Measurements from ENCODE around the gene SETD2. TPM values are rescaled to one million over a fixed set of nuclear protein-coding genes. Genes with fewer than 3 reads are reported as not detected.

The SETD2 gene
- total RNA-seq, 1 experiment from 2014 or later = 47.6 TPM

- TF ChIP-seq CTCF (IDR thresholded peaks at IDR 0.05; ENCODE audit: insufficient read depth in 1 of 2, low read depth in 1 of 2, low read length in 1 of 2, severe bottlenecking in 1 of 2, unreplicated experiment in 1 of 2) = no peak
- ChIA-PET POLR2A (no interaction called here), CTCF (no interaction called here)
- no peak for DNase-seq
- Histone ChIP-seq H3K4me1 (no peaks in the 10 kb centered on the region), H3K36me3 (ENCODE audit: control insufficient read depth, insufficient read depth, low read length) (no peaks in the 10 kb centered on the region; the same call in 1 of the 2 replicates), H3K27me3 (replicated peaks; ENCODE audit: control insufficient read depth, insufficient read depth, low read length) (no peaks in the 10 kb centered on the region), H3K9me3 (no peaks in the 10 kb centered on the region), H3K4me3 (ENCODE audit: low read depth, low read length) (no peak overlapping the region)
- Mint-ChIP-seq H3K4me3 (ENCODE audit: unreplicated experiment) (no peak overlapping the region), H3K36me3 (ENCODE audit: insufficient read depth, unreplicated experiment) (peaks cover 43% of the 10 kb centered on the region), H3K27me3 (ENCODE audit: insufficient read depth, unreplicated experiment) (no peaks in the 10 kb centered on the region), H3K9me3 (ENCODE audit: unreplicated experiment) (no peaks in the 10 kb centered on the region), H3K4me1 (ENCODE audit: low read depth, unreplicated experiment) (peaks cover 5% of the 10 kb centered on the region), H3K27ac (ENCODE audit: unreplicated experiment) (no peak overlapping the region)
- intact Hi-C loops (cut with micrococcal nuclease; ENCODE audit: unreplicated experiment) = no loop called here
- BruUV-seq (replicated peaks) = no TSS peak
These were observed 107.2 kb downstream of the SETD2 start for GRCh38 chr3:47056705-47057104.

GRCh38 chr3:47054412-47054811 lies 109.5 kb downstream of the SETD2 start:
- intact Hi-C loops (cut with micrococcal nuclease; ENCODE audit: unreplicated experiment) = no loop called here
- Mint-ChIP-seq H3K27me3 (ENCODE audit: insufficient read depth, unreplicated experiment) (no peaks in the 10 kb centered on the region), H3K4me1 (ENCODE audit: low read depth, unreplicated experiment) (peaks cover 5% of the 10 kb centered on the region), H3K4me3 (ENCODE audit: unreplicated experiment) (no peak overlapping the region), H3K36me3 (ENCODE audit: insufficient read depth, unreplicated experiment) (peaks cover 46% of the 10 kb centered on the region), H3K9me3 (ENCODE audit: unreplicated experiment) (no peaks in the 10 kb centered on the region), H3K27ac (ENCODE audit: unreplicated experiment) (no peak overlapping the region)
- POLR2A ChIA-PET = no interaction called here
- no peaks in the 10 kb centered on the region for H3K4me1 ChIP-seq
- H3K36me3 ChIP-seq (ENCODE audit: control insufficient read depth, insufficient read depth, low read length) = no peaks in the 10 kb centered on the region; the same call in 1 of the 2 replicates
- CTCF ChIA-PET = no interaction called here
- H3K9me3 ChIP-seq = no peaks in the 10 kb centered on the region
- no TSS peak for BruUV-seq (replicated peaks)
- no peak for TF ChIP-seq CTCF (IDR thresholded peaks at IDR 0.05; ENCODE audit: insufficient read depth in 1 of 2, low read depth in 1 of 2, low read length in 1 of 2, severe bottlenecking in 1 of 2, unreplicated experiment in 1 of 2)
- no peak overlapping the region for H3K4me3 ChIP-seq (ENCODE audit: low read depth, low read length)
- no peaks in the 10 kb centered on the region for H3K27me3 ChIP-seq (replicated peaks; ENCODE audit: control insufficient read depth, insufficient read depth, low read length)
- no peak for DNase-seq

- Histone ChIP-seq H3K27me3 (replicated peaks; ENCODE audit: control insufficient read depth, insufficient read depth, low read length) (no peaks in the 10 kb centered on the region), H3K4me1 (no peaks in the 10 kb centered on the region), H3K36me3 (ENCODE audit: control insufficient read depth, insufficient read depth, low read length) (no peaks in the 10 kb centered on the region), H3K4me3 (ENCODE audit: low read depth, low read length) (no peak overlapping the region), H3K9me3 (no peaks in the 10 kb centered on the region)
- TF ChIP-seq CTCF (IDR thresholded peaks at IDR 0.05; ENCODE audit: insufficient read depth in 1 of 2, low read depth in 1 of 2, low read length in 1 of 2, severe bottlenecking in 1 of 2, unreplicated experiment in 1 of 2) = no peak
- POLR2A ChIA-PET = no interaction called here
- no peaks in the 10 kb centered on the region for H3K27me3 Mint-ChIP-seq (ENCODE audit: insufficient read depth, unreplicated experiment)
- H3K9me3 Mint-ChIP-seq (ENCODE audit: unreplicated experiment) = no peaks in the 10 kb centered on the region
- no peak overlapping the region for H3K27ac Mint-ChIP-seq (ENCODE audit: unreplicated experiment)
- no peak overlapping the region for H3K4me3 Mint-ChIP-seq (ENCODE audit: unreplicated experiment)
- DNase-seq = no peak
- CTCF ChIA-PET = no interaction called here
- intact Hi-C loops (cut with micrococcal nuclease; ENCODE audit: unreplicated experiment) = no loop called here
- BruUV-seq (replicated peaks) = no TSS peak
- no peaks in the 10 kb centered on the region for H3K4me1 Mint-ChIP-seq (ENCODE audit: low read depth, unreplicated experiment)
- H3K36me3 Mint-ChIP-seq (ENCODE audit: insufficient read depth, unreplicated experiment) = peaks cover 38% of the 10 kb centered on the region
These were observed 116.2 kb downstream of the SETD2 start for GRCh38 chr3:47047673-47048072.
